HepG2 (cell line): ENCODE measurements around the gene SLC20A1. TPM values are rescaled to one million over a fixed set of nuclear protein-coding genes. Genes with fewer than 3 reads are reported as not detected.

Source experiments
- AGO2 ChIP-seq: fragments of 200-400 bp; formaldehyde crosslinking; optimal IDR thresholded peaks from 2 replicates; pipeline ENCODE3; 2017; ENCODE audit warnings: mild to moderate bottlenecking, low read depth, low read length, moderate library complexity
- AKAP8 ChIP-seq: sonication (generic); formaldehyde crosslinking; IDR thresholded peaks from 2 replicates; pipeline ENCODE4 v1.5.1; 2020; ENCODE audit warnings: mild to moderate bottlenecking, missing genetic modification reagents
- GTF3A ChIP-seq: sonication (generic); formaldehyde crosslinking; conservative IDR thresholded peaks from 2 replicates; pipeline ENCODE4 v1.4.0; 2020; ENCODE audit warnings: mild to moderate bottlenecking, missing genetic modification reagents
- HMG20B ChIP-seq: conservative IDR thresholded peaks from 2 replicates; pipeline ENCODE4 v1.6.1; 2016; ENCODE audit warnings: missing genetic modification reagents, missing compliant biosample characterization
- HNF4A ChIP-seq: sonication (generic); formaldehyde crosslinking; IDR thresholded peaks from 2 replicates; pipeline ENCODE4 v1.4.0; 2020; ENCODE audit warnings: missing genetic modification reagents
- HNRNPK ChIP-seq: fragments of 200-400 bp; formaldehyde crosslinking; IDR thresholded peaks from 2 replicates; pipeline ENCODE4 v1.6.1; 2018; ENCODE audit warnings: low read length, low read depth, moderate library complexity, mild to moderate bottlenecking; ENCODE audit not compliant: poor library complexity, severe bottlenecking
- HOXA7 ChIP-seq: sonication (generic); formaldehyde crosslinking; IDR thresholded peaks from 2 replicates; pipeline ENCODE4 v1.8.1; 2022; ENCODE audit warnings: mild to moderate bottlenecking, missing genetic modification reagents, moderate library complexity
- NCOR1 ChIP-seq: fragments of 200-600 bp; sonication (generic); IDR thresholded peaks from 2 replicates; pipeline ENCODE4 v1.7.0; 2017; ENCODE audit warnings: antibody characterized with exemption, low read length, borderline replicate concordance
- SAP130 ChIP-seq: IDR thresholded peaks from 2 replicates; pipeline ENCODE4 v1.6.1; 2016; ENCODE audit warnings: low read depth
- SIX1 ChIP-seq: sonication (generic); formaldehyde crosslinking; IDR thresholded peaks from 2 replicates; pipeline ENCODE4 v1.4.0; 2020; ENCODE audit warnings: missing genetic modification reagents, borderline replicate concordance
- SP1 ChIP-seq, 2 experiments: fragments of 450-650 bp in 1 of 2; sonication (generic) in 1 of 2; formaldehyde crosslinking in 1 of 2; IDR thresholded peaks; 2 replicates each; pipeline versions ENCODE4 v1.4.0 to v1.6.1; 2016 to 2020; ENCODE audit warnings: missing genetic modification reagents in 1 of 2
- TRIM24 ChIP-seq: sonication (generic); formaldehyde crosslinking; IDR thresholded peaks from 2 replicates; pipeline ENCODE4 v1.8.0; 2022; ENCODE audit warnings: mild to moderate bottlenecking, missing genetic modification reagents
- ZNF10 ChIP-seq: sonication (generic); formaldehyde crosslinking; IDR thresholded peaks from 2 replicates; pipeline ENCODE4 v1.4.0; 2020; ENCODE audit warnings: mild to moderate bottlenecking, low read depth, missing genetic modification reagents, borderline replicate concordance
- ZNF138 ChIP-seq: sonication (generic); formaldehyde crosslinking; IDR thresholded peaks from 2 replicates; pipeline ENCODE4 v1.5.0; 2020; ENCODE audit warnings: mild to moderate bottlenecking, low read depth, missing genetic modification reagents
- ZNF552 ChIP-seq: sonication (generic); formaldehyde crosslinking; IDR thresholded peaks from 2 replicates; pipeline ENCODE4 v1.9.0; 2022; ENCODE audit warnings: missing genetic modification reagents, mild to moderate bottlenecking, borderline replicate concordance
- ZNF605 ChIP-seq: sonication (generic); formaldehyde crosslinking; IDR thresholded peaks from 2 replicates; pipeline ENCODE4 v1.8.0; 2022; ENCODE audit warnings: mild to moderate bottlenecking, missing genetic modification reagents
- polyA plus RNA-seq, 8 experiments: library from polyadenylated mRNA; depleted of rRNA in 3 of 8; stranded (reverse) in 7 of 8; unstranded in 1 of 8; fragments of >200 nt; fragmentation: Illumina TruSeq in 4 of 8; extraction: Trizol in 4 of 8; gene quantifications; 2 replicates each; pipeline versions ENCODE4 v1.2.1 to v1.2.3, GENCODE V29; 2011 to 2016; ENCODE audit warnings: low read depth in 4 of 8, missing spikeins in 1 of 8, mixed read lengths in 1 of 8; ENCODE audit not compliant: insufficient read depth in 1 of 8
- total RNA-seq, 5 experiments: library from RNA; depleted of rRNA; stranded (reverse); fragments of >200 nt; fragmentation: Illumina TruSeq; extraction: Trizol; gene quantifications; 2 replicates each; pipeline ENCODE4 v1.2.3, GENCODE V29; 2016; ENCODE audit warnings: low read depth in 1 of 5
- TF ChIP-seq, protein P1 (sequence below): IDR thresholded peaks from 2 replicates; pipeline ENCODE4 v1.6.1; 2016; ENCODE audit warnings: missing compliant biosample characterization, missing genetic modification reagents, borderline replicate concordance
- TF ChIP-seq, protein P2 (sequence below): sonication (generic); formaldehyde crosslinking; IDR thresholded peaks from 2 replicates; pipeline ENCODE4 v1.9.0; 2021; ENCODE audit warnings: missing genetic modification reagents, borderline replicate concordance
- TF ChIP-seq, protein P3 (sequence below): IDR thresholded peaks from 2 replicates; pipeline ENCODE4 v1.6.1; 2016; ENCODE audit warnings: missing biosample characterization, missing genetic modification reagents, low read depth
- TF ChIP-seq, protein P4 (sequence below): sonication (generic); formaldehyde crosslinking; IDR thresholded peaks from 2 replicates; pipeline ENCODE4 v1.8.1; 2023; ENCODE audit warnings: mild to moderate bottlenecking, missing genetic modification reagents
- TF ChIP-seq, protein P5 (sequence below): IDR thresholded peaks from 2 replicates; pipeline ENCODE4 v1.6.1; 2016; ENCODE audit warnings: mild to moderate bottlenecking

SLC20A1 gene
- total and polyA plus RNA-seq, 2 of the 13 experiments (the other 11 are each of a cell fraction or from before 2014, with no cell fraction given) = 54.0 to 85.9 TPM

DNA sequence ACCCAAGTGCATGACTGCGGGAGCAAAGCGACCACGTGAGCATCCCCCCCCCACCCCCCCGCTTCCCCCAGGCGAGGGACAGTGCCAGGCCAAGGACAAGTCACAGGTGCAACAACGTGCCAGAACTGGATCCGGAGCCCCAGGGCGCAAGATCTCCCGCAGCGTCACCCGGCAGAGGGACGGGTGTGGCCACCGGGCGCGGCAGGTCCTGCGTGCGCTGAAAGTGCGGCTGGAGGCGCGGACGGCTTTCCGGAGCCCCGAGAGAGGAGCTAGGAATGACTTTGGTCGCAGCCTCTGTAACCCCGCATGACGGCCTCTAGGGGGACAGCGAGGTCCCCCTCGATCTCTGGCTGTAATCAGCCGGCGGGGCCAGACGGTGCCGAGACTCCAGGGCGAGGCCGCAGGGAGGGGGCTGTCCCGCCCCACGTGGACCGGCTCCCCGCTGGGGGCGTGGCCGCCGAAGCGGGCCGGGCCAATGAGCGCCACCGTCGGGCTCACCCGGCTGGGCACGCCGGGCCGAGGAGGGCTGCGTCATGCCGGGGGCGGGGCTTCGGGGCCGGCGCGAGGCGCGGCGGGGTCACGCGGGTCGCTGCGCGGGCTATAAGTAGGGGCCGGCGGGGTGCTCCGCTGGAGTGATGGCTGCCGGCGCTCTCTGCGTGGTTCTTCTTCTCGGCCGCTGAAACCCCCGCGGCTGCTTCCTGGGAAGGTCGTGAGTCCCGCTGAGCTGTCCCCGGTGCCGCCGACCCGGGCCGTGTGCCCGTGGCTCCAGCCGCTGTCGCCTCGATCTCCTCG lies at the start of gene SLC20A1 (continued):
- TF ChIP-seq, protein P1, sequence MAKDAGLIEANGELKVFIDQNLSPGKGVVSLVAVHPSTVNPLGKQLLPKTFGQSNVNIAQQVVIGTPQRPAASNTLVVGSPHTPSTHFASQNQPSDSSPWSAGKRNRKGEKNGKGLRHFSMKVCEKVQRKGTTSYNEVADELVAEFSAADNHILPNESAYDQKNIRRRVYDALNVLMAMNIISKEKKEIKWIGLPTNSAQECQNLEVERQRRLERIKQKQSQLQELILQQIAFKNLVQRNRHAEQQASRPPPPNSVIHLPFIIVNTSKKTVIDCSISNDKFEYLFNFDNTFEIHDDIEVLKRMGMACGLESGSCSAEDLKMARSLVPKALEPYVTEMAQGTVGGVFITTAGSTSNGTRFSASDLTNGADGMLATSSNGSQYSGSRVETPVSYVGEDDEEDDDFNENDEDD (CRISPR knock-in tag) = peak; percentile 73; the same call in 1 of the 2 replicates
- TF ChIP-seq HNRNPK (peak; percentile 55), GTF3A (peak; percentile 82), SP1 (IDR thresholded peaks at IDR 0.05) (no peak), SP1 (CRISPR knock-in tag; IDR thresholded peaks at IDR 0.05) (peak; percentile 89), NCOR1 (no peak; the same call in 1 of the 2 replicates), AGO2 (no peak), ZNF552 (peak; percentile 31; the same call in 1 of the 2 replicates), ZNF10 (CRISPR knock-in tag) (no peak), ZNF138 (CRISPR knock-in tag) (peak; percentile 54), HOXA7 (CRISPR knock-in tag) (no peak), AKAP8 (CRISPR knock-in tag) (no peak), ZNF605 (CRISPR knock-in tag) (peak; percentile 86; the same call in 1 of the 2 replicates), SIX1 (CRISPR knock-in tag) (no peak), HMG20B (CRISPR knock-in tag) (no peak), SAP130 (CRISPR knock-in tag) (peak; percentile 92), TRIM24 (no peak), HNF4A (CRISPR knock-in tag) (peak; percentile 60)
- TF ChIP-seq, protein P2, sequence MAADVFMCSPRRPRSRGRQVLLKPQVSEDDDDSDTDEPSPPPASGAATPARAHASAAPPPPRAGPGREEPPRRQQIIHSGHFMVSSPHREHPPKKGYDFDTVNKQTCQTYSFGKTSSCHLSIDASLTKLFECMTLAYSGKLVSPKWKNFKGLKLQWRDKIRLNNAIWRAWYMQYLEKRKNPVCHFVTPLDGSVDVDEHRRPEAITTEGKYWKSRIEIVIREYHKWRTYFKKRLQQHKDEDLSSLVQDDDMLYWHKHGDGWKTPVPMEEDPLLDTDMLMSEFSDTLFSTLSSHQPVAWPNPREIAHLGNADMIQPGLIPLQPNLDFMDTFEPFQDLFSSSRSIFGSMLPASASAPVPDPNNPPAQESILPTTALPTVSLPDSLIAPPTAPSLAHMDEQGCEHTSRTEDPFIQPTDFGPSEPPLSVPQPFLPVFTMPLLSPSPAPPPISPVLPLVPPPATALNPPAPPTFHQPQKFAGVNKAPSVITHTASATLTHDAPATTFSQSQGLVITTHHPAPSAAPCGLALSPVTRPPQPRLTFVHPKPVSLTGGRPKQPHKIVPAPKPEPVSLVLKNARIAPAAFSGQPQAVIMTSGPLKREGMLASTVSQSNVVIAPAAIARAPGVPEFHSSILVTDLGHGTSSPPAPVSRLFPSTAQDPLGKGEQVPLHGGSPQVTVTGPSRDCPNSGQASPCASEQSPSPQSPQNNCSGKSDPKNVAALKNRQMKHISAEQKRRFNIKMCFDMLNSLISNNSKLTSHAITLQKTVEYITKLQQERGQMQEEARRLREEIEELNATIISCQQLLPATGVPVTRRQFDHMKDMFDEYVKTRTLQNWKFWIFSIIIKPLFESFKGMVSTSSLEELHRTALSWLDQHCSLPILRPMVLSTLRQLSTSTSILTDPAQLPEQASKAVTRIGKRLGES (CRISPR knock-in tag) = peak; percentile 14; the same call in 1 of the 2 replicates
- TF ChIP-seq, protein P3, sequence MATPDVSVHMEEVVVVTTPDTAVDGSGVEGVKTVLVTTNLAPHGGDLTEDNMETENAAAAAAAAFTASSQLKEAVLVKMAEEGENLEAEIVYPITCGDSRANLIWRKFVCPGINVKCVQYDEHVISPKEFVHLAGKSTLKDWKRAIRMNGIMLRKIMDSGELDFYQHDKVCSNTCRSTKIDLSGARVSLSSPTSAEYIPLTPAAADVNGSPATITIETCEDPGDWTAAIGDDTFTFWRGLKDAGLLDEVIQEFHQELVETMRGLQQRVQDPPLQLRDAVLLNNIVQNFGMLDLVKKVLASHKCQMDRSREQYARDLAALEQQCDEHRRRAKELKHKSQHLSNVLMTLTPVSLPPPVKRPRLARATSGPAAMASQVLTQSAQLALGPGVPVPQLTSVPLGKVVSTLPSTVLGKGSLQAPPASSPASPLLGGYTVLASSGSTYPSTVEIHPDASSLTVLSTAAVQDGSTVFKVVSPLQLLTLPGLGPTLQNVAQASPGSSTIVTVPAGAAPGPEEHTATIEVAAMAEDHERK (CRISPR knock-in tag) = peak; percentile 61; the same call in 1 of the 2 replicates
- TF ChIP-seq, protein P4, sequence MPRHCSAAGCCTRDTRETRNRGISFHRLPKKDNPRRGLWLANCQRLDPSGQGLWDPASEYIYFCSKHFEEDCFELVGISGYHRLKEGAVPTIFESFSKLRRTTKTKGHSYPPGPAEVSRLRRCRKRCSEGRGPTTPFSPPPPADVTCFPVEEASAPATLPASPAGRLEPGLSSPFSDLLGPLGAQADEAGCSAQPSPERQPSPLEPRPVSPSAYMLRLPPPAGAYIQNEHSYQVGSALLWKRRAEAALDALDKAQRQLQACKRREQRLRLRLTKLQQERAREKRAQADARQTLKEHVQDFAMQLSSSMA = peak; percentile 70; the same call in 1 of the 2 replicates
- TF ChIP-seq, protein P5, sequence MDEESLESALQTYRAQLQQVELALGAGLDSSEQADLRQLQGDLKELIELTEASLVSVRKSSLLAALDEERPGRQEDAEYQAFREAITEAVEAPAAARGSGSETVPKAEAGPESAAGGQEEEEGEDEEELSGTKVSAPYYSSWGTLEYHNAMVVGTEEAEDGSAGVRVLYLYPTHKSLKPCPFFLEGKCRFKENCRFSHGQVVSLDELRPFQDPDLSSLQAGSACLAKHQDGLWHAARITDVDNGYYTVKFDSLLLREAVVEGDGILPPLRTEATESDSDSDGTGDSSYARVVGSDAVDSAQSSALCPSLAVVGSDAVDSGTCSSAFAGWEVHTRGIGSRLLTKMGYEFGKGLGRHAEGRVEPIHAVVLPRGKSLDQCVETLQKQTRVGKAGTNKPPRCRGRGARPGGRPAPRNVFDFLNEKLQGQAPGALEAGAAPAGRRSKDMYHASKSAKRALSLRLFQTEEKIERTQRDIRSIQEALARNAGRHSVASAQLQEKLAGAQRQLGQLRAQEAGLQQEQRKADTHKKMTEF (CRISPR knock-in tag) = peak; percentile 91; the same call in 1 of the 2 replicates
